ENCODE data around the gene WWP2. TPM values are rescaled to one million over a fixed set of nuclear protein-coding genes. Genes with fewer than 3 reads are reported as not detected.
"Not testable (repeated sequence)": the region's sequence is repeated elsewhere in the genome, so short reads cannot be mapped to it uniquely, and the experiment has no call there.

Gene WWP2
- total and polyA plus RNA-seq, 11 donors, result 8.4 to 33.2 (median 23.5) TPM

DNA sequence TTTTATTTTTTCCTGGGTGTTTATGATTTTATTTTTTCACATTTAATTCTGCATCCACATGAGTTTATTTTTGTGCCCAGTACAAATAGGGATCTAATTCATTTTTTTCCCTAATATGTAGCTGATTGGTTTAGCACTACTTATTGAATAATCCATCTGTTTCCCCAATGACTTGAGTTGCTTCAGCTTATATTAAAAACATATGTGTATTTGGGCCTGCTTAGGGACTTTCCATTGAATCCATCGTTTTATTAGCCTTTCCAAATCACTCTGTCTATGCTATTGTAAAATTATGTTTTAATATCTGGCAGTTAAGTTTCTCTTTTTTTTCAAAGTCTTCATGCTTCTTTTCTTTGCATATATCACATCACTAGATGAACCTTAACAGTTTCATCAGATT is 42.2 kb downstream of the WWP2 start:
- Histone ChIP-seq H3K27me3 (no peaks in the 10 kb centered on the region), H3K4me3 (no peak overlapping the region), H3K9me3 (no peaks in the 10 kb centered on the region), H3K36me3 (peaks cover 0 to 58% (median 30%) of the 10 kb centered on the region in 9 donors), H3K27ac (no peak overlapping the region), H3K4me1 (peaks cover 0 to 5% (median 0%) of the 10 kb centered on the region in 12 donors)
- no peak for ATAC-seq
- TF ChIP-seq, protein P1, sequence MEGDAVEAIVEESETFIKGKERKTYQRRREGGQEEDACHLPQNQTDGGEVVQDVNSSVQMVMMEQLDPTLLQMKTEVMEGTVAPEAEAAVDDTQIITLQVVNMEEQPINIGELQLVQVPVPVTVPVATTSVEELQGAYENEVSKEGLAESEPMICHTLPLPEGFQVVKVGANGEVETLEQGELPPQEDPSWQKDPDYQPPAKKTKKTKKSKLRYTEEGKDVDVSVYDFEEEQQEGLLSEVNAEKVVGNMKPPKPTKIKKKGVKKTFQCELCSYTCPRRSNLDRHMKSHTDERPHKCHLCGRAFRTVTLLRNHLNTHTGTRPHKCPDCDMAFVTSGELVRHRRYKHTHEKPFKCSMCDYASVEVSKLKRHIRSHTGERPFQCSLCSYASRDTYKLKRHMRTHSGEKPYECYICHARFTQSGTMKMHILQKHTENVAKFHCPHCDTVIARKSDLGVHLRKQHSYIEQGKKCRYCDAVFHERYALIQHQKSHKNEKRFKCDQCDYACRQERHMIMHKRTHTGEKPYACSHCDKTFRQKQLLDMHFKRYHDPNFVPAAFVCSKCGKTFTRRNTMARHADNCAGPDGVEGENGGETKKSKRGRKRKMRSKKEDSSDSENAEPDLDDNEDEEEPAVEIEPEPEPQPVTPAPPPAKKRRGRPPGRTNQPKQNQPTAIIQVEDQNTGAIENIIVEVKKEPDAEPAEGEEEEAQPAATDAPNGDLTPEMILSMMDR (IDR thresholded peaks at IDR 0.05), result no peak
- TF ChIP-seq POLR2A (IDR thresholded peaks at IDR 0.05), result no peak
- DNase-seq, result no peak
- intact Hi-C loops (cut with DNase I), result no loop called here
- 44 to 64% (median 49%) methylated on average over 1 of the region's 1 CpG for WGBS, 4 donors

GRCh38 chr16:69806776-69807175 is 44.6 kb downstream of the WWP2 start:
- intact Hi-C loops (cut with DNase I); H3K27me3 ChIP-seq; H3K4me1 ChIP-seq; H3K4me3 ChIP-seq; H3K9me3 ChIP-seq; DNase-seq; H3K27ac ChIP-seq; ATAC-seq: not testable (repeated sequence)
- peaks cover 0 to 42% (median 19%) of the 10 kb centered on the region in 9 donors for H3K36me3 ChIP-seq

- Histone ChIP-seq H3K36me3 (peaks cover 0 to 37% (median 3%) of the 10 kb centered on the region in 9 donors), H3K4me1 (no peaks in the 10 kb centered on the region), H3K4me3 (no peak overlapping the region), H3K27ac (no peak overlapping the region), H3K27me3 (no peaks in the 10 kb centered on the region), H3K9me3 (peaks cover 0 to 4% (median 0%) of the 10 kb centered on the region in 12 donors)
- TF ChIP-seq, protein P1 (IDR thresholded peaks at IDR 0.05), result no peak
- no peak for TF ChIP-seq POLR2A (IDR thresholded peaks at IDR 0.05)
- DNase-seq, result no peak
- ATAC-seq, result no peak
- WGBS, 4 donors, result 97 to 99% (median 98%) methylated on average over 2 of the region's 2 CpGs
- intact Hi-C loops (cut with DNase I), result no loop called here
These were observed 50.5 kb downstream of the WWP2 start for GRCh38 chr16:69812688-69813014.

DNA sequence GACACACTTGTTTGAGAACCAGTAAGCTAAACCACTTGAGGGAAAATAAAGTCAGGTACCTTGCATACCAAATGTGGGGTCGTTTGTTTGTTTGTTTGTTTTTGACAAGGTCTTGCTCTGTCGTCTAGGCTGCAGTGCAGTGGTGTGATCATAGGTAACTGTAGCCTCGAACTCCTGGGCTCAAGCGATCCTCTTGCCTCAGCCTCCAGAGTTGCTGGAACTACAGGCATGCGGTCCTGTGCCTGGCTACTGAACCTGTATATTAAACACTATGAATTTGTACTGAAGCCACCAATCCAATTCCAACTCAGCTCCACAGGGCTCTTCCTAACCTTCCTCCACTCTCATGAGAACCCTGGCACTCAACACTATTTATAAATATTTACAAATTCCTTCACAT is 51.9 kb downstream of the WWP2 start:
- Histone ChIP-seq H3K36me3 (peaks cover 0 to 47% (median 3%) of the 10 kb centered on the region in 9 donors), H3K4me1 (no peaks in the 10 kb centered on the region), H3K4me3 (no peak overlapping the region), H3K27me3 (no peaks in the 10 kb centered on the region), H3K9me3 (peaks cover 0 to 4% (median 0%) of the 10 kb centered on the region in 12 donors), H3K27ac (no peak overlapping the region)
- ATAC-seq (no peak), DNase-seq (no peak)
- intact Hi-C loops (cut with DNase I), result no loop called here
- TF ChIP-seq POLR2A (IDR thresholded peaks at IDR 0.05), result no peak
- TF ChIP-seq, protein P1 (IDR thresholded peaks at IDR 0.05), result no peak
- 90 to 92% (median 91%) methylated on average over 5 of the region's 5 CpGs for WGBS, 4 donors

GRCh38 chr16:69814561-69814960 is 52.4 kb downstream of the WWP2 start:
- intact Hi-C loops (cut with DNase I), result no loop called here
- ATAC-seq (no peak), DNase-seq (no peak)
- Histone ChIP-seq H3K27ac (no peak overlapping the region), H3K9me3 (peaks cover 0 to 4% (median 0%) of the 10 kb centered on the region in 12 donors), H3K4me1 (no peaks in the 10 kb centered on the region), H3K27me3 (no peaks in the 10 kb centered on the region), H3K4me3 (no peak overlapping the region), H3K36me3 (peaks cover 0 to 47% (median 3%) of the 10 kb centered on the region in 9 donors)
- no peak for TF ChIP-seq POLR2A (IDR thresholded peaks at IDR 0.05)
- TF ChIP-seq, protein P1 (IDR thresholded peaks at IDR 0.05), result no peak
- 88 to 91% (median 89%) methylated on average over 4 of the region's 4 CpGs for WGBS, 4 donors

GRCh38 chr16:69815216-69815883 is 53.2 kb downstream of the WWP2 start:
- DNase-seq; intact Hi-C loops (cut with DNase I); H3K27ac ChIP-seq; ATAC-seq; H3K4me1 ChIP-seq; H3K4me3 ChIP-seq; H3K27me3 ChIP-seq; H3K9me3 ChIP-seq: not testable (repeated sequence)
- H3K36me3 ChIP-seq, result peaks cover 0 to 41% (median 3%) of the 10 kb centered on the region in 9 donors
- WGBS, 4 donors, result 84 to 89% (median 87%) methylated on average over 15 of the region's 15 CpGs
